Measurements from ENCODE around the gene MTCH1.

MTCH1 gene

DNA sequence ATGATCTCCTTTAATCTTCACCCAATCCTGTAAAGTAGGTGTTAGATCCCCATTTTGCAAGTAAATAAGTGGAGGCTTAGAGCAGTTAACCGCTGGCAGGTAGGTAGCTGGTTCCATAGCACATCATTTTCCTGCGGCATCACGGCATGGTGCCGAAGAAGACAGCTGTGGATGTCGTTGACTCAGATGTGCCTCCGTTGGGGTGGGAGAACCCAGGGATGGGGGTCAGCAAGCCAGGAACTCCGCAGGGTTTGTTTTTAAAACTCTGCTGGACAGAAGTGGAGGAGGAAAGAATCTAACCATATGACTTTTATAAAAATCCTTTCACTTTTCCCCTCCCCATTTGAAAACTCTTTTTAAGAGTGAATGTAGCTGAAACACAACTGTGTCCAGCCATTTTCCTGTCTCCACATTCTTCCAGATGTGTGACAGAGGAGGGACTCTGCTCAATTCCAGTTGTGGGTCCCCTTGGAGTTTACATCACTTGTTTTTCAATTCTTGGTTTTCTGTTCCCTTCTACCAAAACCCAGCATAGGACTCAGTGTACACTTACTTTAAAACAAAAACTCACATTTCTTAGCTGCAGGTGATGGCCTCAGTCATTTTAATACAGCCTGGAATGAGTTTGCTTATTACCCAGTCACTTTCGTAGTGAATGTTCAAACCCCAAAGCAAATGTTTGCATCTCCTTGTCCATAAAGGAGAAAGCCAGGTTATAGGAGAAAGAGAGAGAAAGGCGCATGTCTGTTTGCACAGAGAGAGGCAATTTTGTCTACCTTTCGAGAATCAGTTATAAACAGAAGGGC, 59.1 kb downstream of the MTCH1 start:
- no peak for DNase-seq (ENCODE audit: low read depth in 2 of 2)

DNA sequence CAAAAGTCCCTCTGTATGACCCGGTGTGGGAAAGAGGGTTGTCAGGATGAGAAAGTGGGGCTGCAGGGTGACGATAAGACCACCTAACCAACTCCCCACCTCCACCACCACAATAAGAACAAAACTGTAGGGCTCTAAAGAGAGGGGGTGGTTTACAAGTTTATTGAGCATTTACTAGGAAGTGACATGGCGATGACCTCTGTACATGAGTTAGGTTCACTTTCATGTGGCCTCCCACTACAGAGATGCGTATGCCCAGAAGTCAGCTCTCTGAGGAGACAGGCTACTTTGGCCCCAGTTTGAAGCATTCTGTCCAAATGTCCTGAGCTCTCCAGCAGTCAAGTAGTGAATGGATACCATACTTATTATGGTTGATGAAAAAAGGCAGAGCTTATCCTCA, 60.2 kb downstream of the MTCH1 start:
- no peak for DNase-seq (ENCODE audit: low read depth in 2 of 2)

DNA sequence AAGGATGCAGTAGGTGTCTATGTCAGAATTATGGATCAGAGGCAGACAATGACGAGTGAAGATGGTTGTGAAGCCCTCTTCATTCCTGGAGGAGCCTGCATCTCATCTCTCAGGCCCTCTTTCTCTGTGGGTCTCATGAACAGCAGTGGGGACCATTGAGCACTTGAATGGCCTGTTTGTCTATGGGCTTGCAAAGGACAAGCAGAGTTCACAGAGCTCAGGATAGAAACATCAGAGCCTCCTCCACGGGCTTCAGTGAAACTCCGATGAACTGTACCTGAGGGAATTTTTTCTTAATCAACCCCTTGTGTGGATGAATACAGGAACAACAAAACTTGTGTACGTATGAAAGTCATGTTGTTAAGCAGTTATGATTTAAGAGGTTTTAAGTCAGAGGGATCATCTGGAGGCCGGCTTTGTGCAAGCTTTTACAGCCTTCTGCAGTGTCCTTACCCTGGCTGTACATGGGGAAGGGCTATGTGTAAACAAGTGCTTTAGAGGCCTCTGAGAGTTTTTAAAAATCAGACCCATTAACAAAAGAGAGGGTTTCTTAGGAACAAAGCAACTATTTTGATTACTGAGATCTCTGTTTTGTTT, 61.1 kb downstream of the MTCH1 start:
- DNase-seq (ENCODE audit: low read depth in 2 of 2): no peak

DNA sequence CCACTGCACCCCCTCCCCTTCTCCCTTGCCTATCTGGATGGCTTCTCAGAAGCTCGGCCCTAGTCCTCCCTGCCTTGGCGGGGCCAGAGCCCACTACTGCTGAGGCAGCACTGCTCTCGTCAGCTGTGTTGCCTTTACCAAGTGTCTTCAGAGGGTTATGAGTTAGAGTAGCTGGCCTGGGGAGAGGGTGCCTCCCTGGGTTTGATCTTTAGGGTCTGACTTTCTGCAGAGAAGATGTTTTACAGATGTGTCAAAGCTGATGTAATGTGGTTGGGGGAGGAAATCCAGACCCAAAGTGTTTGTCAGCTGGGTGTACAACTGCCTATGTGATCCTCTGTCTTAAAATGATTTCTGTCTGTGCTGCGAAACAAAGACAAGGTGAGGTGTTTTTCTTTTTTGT, 61.9 kb downstream of the MTCH1 start:
- no peak for DNase-seq (ENCODE audit: low read depth in 2 of 2)

DNA sequence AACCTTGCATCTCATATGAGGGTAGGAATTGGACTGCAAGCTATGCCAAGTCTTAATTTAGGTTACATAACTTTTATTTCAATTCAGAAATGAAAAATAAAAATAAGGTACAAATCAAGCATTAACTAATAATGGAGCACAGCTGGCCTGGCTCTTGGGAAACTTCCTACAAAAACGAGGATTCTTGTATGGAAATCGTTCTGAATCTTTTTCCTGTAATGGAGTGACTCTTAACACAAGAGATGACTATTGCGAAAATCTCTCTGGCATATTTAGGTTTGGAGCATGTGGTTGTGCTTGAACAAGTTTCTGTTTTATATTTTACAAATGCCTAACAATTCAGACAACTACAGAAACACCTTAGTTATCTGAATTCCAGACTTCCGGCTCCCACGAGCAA, 65.5 kb downstream of the MTCH1 start:
- no peak for DNase-seq (ENCODE audit: low read depth in 2 of 2)

DNA sequence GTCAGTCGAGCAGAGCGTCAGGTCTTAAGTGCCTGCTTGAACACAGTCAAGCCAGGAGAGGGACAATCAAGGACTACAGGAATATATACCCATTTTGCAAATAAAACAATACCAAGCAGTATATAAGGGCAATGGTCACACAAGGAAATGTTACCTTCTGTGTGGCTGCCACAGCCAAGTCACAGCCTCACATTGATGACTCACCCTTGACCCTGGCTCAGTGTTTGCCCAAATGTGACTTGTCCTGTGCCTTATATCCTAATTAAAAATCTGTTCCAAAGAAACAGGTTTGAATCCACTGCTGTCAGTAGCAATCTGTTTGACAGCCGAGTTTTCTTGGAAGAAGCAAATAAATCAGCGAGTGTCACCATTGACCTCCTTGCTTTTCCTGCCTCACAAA, 65.9 kb downstream of the MTCH1 start:
- DNase-seq (ENCODE audit: low read depth in 2 of 2): no peak
